Mesothelial cell of epicardium (in vitro differentiated cells): ENCODE measurements around the gene TSPAN12. TPM values are rescaled to one million over a fixed set of nuclear protein-coding genes. Genes with fewer than 3 reads are reported as not detected.
"Not testable (repeated sequence)": the region's sequence is repeated elsewhere in the genome, so short reads cannot be mapped to it uniquely, and the experiment has no call there.

Source experiments
- DNase-seq, 2 experiments: peaks; one replicate each; pipeline ENCODE4 v3.0.0; 2021; ENCODE audit warnings: low spot score in 2 of 2; ENCODE audit not compliant: unreplicated experiment in 2 of 2
- H3K27ac Mint-ChIP-seq: 2 replicates; pipeline ENCODE4 v1.8.0; 2021; ENCODE audit warnings: mixed read lengths
- H3K27me3 Mint-ChIP-seq: 2 replicates; pipeline ENCODE4 v1.8.0; 2021; ENCODE audit warnings: low read depth, mixed read lengths
- H3K36me3 Mint-ChIP-seq: 2 replicates; pipeline ENCODE4 v1.8.0; 2021; ENCODE audit warnings: mixed read lengths
- H3K4me1 Mint-ChIP-seq: 2 replicates; pipeline ENCODE4 v1.8.0; 2021; ENCODE audit warnings: mixed read lengths
- H3K4me3 Mint-ChIP-seq: 2 replicates; pipeline ENCODE4 v1.8.0; 2021; ENCODE audit warnings: mild to moderate bottlenecking, moderate library complexity, mixed read lengths
- H3K9me3 Mint-ChIP-seq: 2 replicates; pipeline ENCODE4 v1.8.0; 2021; ENCODE audit warnings: mixed read lengths
- CTCF ChIP-seq: fragments of 200-600 bp; sonication (generic); IDR thresholded peaks from one replicate; pipeline ENCODE4 v1.5.0; 2021; ENCODE audit warnings: antibody characterized with exemption; ENCODE audit not compliant: unreplicated experiment
- total RNA-seq: library from RNA; stranded (reverse); gene quantifications from 3 replicates; pipeline ENCODE4 v1.2.1, GENCODE V29; 2021

The TSPAN12 gene
- total RNA-seq, 1 donor from 2014 or later = 7.3 TPM

GRCh38 chr7:120792861-120793130 lies 65.1 kb downstream of the TSPAN12 start:
- Mint-ChIP-seq H3K4me1 (peaks cover 19% of the 10 kb centered on the region), H3K27me3 (no peaks in the 10 kb centered on the region), H3K4me3 (no peak overlapping the region), H3K27ac (no peak overlapping the region), H3K36me3 (peaks cover 8% of the 10 kb centered on the region), H3K9me3 (peaks cover 8% of the 10 kb centered on the region)
- no peak for DNase-seq
- TF ChIP-seq CTCF = no peak

GRCh38 chr7:120792091-120792860 lies 65.7 kb downstream of the TSPAN12 start:
- TF ChIP-seq CTCF = peak; percentile 73
- H3K27ac Mint-ChIP-seq = no peak overlapping the region
- H3K27me3 Mint-ChIP-seq = no peaks in the 10 kb centered on the region

GRCh38 chr7:120785095-120785494 lies 72.8 kb downstream of the TSPAN12 start:
- TF ChIP-seq CTCF = no peak
- DNase-seq = no peak
- Mint-ChIP-seq H3K4me3 (no peak overlapping the region), H3K36me3 (peaks cover 2% of the 10 kb centered on the region), H3K4me1 (peaks cover 13% of the 10 kb centered on the region), H3K9me3 (no peaks in the 10 kb centered on the region), H3K27ac (no peak overlapping the region), H3K27me3 (no peaks in the 10 kb centered on the region)

More at GRCh38 chr7:120792091-120792860, 65.7 kb downstream of the TSPAN12 start:
- H3K36me3 Mint-ChIP-seq = peaks cover 4% of the 10 kb centered on the region
- peaks cover 3% of the 10 kb centered on the region for H3K9me3 Mint-ChIP-seq
- H3K4me1 Mint-ChIP-seq = peaks cover 19% of the 10 kb centered on the region
- H3K4me3 Mint-ChIP-seq = no peak overlapping the region
- peak; percentile 56 to 83 for DNase-seq

- no peak for DNase-seq
- Mint-ChIP-seq H3K4me3 (no peak overlapping the region), H3K36me3 (peaks cover 2% of the 10 kb centered on the region), H3K9me3 (no peaks in the 10 kb centered on the region), H3K27me3 (no peaks in the 10 kb centered on the region), H3K4me1 (peaks cover 13% of the 10 kb centered on the region), H3K27ac (no peak overlapping the region)
- no peak for TF ChIP-seq CTCF
These were observed 74.2 kb downstream of the TSPAN12 start for GRCh38 chr7:120783721-120784120.

GRCh38 chr7:120783273-120783672 lies 74.7 kb downstream of the TSPAN12 start:
- Mint-ChIP-seq H3K27me3 (no peaks in the 10 kb centered on the region), H3K4me1 (peaks cover 13% of the 10 kb centered on the region), H3K27ac (no peak overlapping the region), H3K9me3 (no peaks in the 10 kb centered on the region), H3K36me3 (no peaks in the 10 kb centered on the region), H3K4me3 (no peak overlapping the region)
- DNase-seq = no peak
- no peak for TF ChIP-seq CTCF

GRCh38 chr7:120781924-120782323 lies 76.0 kb downstream of the TSPAN12 start:
- H3K27ac Mint-ChIP-seq, H3K27me3 Mint-ChIP-seq, DNase-seq, H3K36me3 Mint-ChIP-seq, H3K4me3 Mint-ChIP-seq, H3K9me3 Mint-ChIP-seq: not testable (repeated sequence)
- peaks cover 13% of the 10 kb centered on the region for H3K4me1 Mint-ChIP-seq
